HL-60 (cell line): ENCODE data around the gene OGFR.

Experiments
- GABPA ChIP-seq: IDR thresholded peaks from 2 replicates; pipeline ENCODE4 v1.6.1; 2012; ENCODE audit warnings: low read depth
- POLR2AphosphoS5 ChIP-seq: IDR thresholded peaks from 2 replicates; pipeline ENCODE4 v1.6.1; 2012; ENCODE audit warnings: low read depth
- SPI1 ChIP-seq: IDR thresholded peaks from 2 replicates; pipeline ENCODE4 v1.6.1; 2012; ENCODE audit warnings: low read depth, mild to moderate bottlenecking, borderline replicate concordance
- TF ChIP-seq, protein P1 (sequence below): IDR thresholded peaks from one replicate; pipeline ENCODE4 v1.5.1; 2011; ENCODE audit warnings: low read length, control low read depth, inconsistent platforms; ENCODE audit not compliant: insufficient read depth
- TF ChIP-seq, protein P2 (sequence below): IDR thresholded peaks from 2 replicates; pipeline ENCODE4 v1.6.1; 2012; ENCODE audit warnings: low read depth; ENCODE audit not compliant: insufficient replicate concordance

DNA sequence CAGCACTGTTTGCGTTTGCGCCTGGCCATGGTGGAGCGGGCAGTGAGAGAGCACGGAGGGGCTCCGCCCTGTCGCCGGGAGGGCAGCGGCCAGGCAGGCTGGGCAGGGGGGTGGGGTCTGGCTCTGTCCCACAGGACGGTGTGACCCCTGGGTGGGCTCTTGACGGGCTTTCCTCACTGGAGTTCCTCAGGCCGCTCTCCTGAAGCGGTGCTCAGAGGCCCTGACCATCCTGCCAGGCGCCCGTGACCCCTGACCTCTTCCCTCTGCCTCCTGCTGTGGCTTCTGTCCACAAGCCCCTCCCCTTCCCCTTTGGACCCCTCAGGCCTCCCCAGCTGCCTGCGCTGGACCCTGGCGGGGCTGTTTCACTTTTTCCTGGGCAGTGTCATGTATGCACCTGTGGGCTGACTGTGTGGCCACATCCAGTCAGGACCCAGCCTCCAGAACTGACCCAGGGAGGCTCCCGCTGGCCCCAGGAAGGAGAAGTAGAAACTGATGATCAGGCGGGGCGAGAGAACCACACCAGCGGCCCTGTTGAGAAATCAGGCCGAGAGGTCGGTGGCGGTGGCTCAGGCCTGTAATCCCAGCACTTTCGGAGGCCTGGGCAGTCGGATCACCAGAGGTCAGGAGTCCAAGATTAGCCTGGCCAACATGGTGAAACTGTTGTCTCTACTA is 1.2 kb downstream of the OGFR start:
- TF ChIP-seq, protein P1, sequence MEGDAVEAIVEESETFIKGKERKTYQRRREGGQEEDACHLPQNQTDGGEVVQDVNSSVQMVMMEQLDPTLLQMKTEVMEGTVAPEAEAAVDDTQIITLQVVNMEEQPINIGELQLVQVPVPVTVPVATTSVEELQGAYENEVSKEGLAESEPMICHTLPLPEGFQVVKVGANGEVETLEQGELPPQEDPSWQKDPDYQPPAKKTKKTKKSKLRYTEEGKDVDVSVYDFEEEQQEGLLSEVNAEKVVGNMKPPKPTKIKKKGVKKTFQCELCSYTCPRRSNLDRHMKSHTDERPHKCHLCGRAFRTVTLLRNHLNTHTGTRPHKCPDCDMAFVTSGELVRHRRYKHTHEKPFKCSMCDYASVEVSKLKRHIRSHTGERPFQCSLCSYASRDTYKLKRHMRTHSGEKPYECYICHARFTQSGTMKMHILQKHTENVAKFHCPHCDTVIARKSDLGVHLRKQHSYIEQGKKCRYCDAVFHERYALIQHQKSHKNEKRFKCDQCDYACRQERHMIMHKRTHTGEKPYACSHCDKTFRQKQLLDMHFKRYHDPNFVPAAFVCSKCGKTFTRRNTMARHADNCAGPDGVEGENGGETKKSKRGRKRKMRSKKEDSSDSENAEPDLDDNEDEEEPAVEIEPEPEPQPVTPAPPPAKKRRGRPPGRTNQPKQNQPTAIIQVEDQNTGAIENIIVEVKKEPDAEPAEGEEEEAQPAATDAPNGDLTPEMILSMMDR = no peak
- no peak for TF ChIP-seq POLR2AphosphoS5
- no peak for TF ChIP-seq GABPA
- TF ChIP-seq, protein P2, sequence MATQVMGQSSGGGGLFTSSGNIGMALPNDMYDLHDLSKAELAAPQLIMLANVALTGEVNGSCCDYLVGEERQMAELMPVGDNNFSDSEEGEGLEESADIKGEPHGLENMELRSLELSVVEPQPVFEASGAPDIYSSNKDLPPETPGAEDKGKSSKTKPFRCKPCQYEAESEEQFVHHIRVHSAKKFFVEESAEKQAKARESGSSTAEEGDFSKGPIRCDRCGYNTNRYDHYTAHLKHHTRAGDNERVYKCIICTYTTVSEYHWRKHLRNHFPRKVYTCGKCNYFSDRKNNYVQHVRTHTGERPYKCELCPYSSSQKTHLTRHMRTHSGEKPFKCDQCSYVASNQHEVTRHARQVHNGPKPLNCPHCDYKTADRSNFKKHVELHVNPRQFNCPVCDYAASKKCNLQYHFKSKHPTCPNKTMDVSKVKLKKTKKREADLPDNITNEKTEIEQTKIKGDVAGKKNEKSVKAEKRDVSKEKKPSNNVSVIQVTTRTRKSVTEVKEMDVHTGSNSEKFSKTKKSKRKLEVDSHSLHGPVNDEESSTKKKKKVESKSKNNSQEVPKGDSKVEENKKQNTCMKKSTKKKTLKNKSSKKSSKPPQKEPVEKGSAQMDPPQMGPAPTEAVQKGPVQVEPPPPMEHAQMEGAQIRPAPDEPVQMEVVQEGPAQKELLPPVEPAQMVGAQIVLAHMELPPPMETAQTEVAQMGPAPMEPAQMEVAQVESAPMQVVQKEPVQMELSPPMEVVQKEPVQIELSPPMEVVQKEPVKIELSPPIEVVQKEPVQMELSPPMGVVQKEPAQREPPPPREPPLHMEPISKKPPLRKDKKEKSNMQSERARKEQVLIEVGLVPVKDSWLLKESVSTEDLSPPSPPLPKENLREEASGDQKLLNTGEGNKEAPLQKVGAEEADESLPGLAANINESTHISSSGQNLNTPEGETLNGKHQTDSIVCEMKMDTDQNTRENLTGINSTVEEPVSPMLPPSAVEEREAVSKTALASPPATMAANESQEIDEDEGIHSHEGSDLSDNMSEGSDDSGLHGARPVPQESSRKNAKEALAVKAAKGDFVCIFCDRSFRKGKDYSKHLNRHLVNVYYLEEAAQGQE = no peak
- TF ChIP-seq SPI1 = no peak
